Panc1 (cell line): ENCODE data around the gene WWOX. TPM values are rescaled to one million over a fixed set of nuclear protein-coding genes. Genes with fewer than 3 reads are reported as not detected.

Experiments
- ATAC-seq: fragments of 200-7000 bp; cut with Tn5 transposase; 2 replicates; pipeline ENCODE4 v1.9.1; 2020; ENCODE audit warnings: mild to moderate bottlenecking, moderate library complexity
- BruUV-seq: library from RNA; stranded (reverse); fragments of 400-500 nt; replicated peaks from 2 replicates; lab custom pipeline; 2021; lab: Mats Ljungman, UMichigan
- CTCF ChIA-PET: fragments of 300-600 bp; sonication (Branson Sonifier 250); formaldehyde crosslinking; loops from one replicate; lab custom pipeline; 2022; ENCODE audit warnings: antibody characterized with exemption; lab: Charles Lee
- POLR2A ChIA-PET: fragments of 300-600 bp; sonication (Branson Sonifier 250); formaldehyde crosslinking; loops from one replicate; lab custom pipeline; 2022; ENCODE audit warnings: antibody characterized with exemption; lab: Charles Lee
- DNase-seq: peaks from one replicate; pipeline ENCODE4 v3.0.0-alpha.2; 2010; ENCODE audit warnings: low read depth, low spot score
- H3K27ac ChIP-seq: 2 replicates; pipeline ENCODE4 v1.5.1; 2011; ENCODE audit warnings: mild to moderate bottlenecking, low read length, inconsistent platforms
- H3K27me3 ChIP-seq: fragments of 200-500 bp; sonication (Bioruptor generic); 2 replicates; pipeline ENCODE4 v1.6.0; 2014; ENCODE audit warnings: low read length, inconsistent platforms; ENCODE audit not compliant: control insufficient read depth, insufficient read depth
- H3K36me3 ChIP-seq: fragments of 200-500 bp; sonication (Bioruptor generic); 2 replicates; pipeline ENCODE4 v1.5.1; 2014; ENCODE audit warnings: inconsistent platforms, mild to moderate bottlenecking, low read length, moderate library complexity; ENCODE audit not compliant: control insufficient read depth, insufficient read depth
- H3K4me1 ChIP-seq: 2 replicates; pipeline ENCODE4 v1.5.1; 2011; ENCODE audit warnings: inconsistent platforms, mild to moderate bottlenecking, low read length, moderate library complexity; ENCODE audit not compliant: control insufficient read depth, insufficient read depth
- H3K4me3 ChIP-seq, 2 experiments: 2 replicates each; pipeline ENCODE4 v1.5.1; 2011 to 2012; ENCODE audit warnings: low read depth in 2 of 2, low read length in 2 of 2, mild to moderate bottlenecking in 2 of 2, inconsistent platforms in 1 of 2, moderate library complexity in 1 of 2
- H3K9me3 ChIP-seq: fragments of 200-500 bp; sonication (Bioruptor generic); 2 replicates; pipeline ENCODE4 v1.5.1; 2014; ENCODE audit warnings: low read depth, mild to moderate bottlenecking, inconsistent platforms, low read length, moderate library complexity; ENCODE audit not compliant: control insufficient read depth, insufficient read depth
- CTCF ChIP-seq: fragments of 450-650 bp; IDR thresholded peaks from 2 replicates; pipeline ENCODE4 v1.5.1; 2017; ENCODE audit warnings: mild to moderate bottlenecking
- POLR2AphosphoS5 ChIP-seq: IDR thresholded peaks from 2 replicates; pipeline ENCODE4 v1.6.1; 2012; ENCODE audit warnings: mild to moderate bottlenecking, low read depth, low read length, moderate library complexity
- SIN3A ChIP-seq: IDR thresholded peaks from 2 replicates; pipeline ENCODE4 v1.6.1; 2012; ENCODE audit warnings: low read depth, mild to moderate bottlenecking, low read length, moderate library complexity, borderline replicate concordance; ENCODE audit not compliant: insufficient read depth
- TCF7L2 ChIP-seq: IDR thresholded peaks from 2 replicates; pipeline ENCODE4 v1.6.1; 2011; ENCODE audit warnings: mild to moderate bottlenecking, low read depth, low read length, inconsistent platforms
- in situ Hi-C: cut with HindIII; loops from 2 replicates; pipeline ENCODE4 v1.10.0; 2016; ENCODE audit warnings: low sequenced_read_pairs, low pct_unique_long_range_greater_than_20kb
- intact Hi-C: fragments of 100-400 bp; cut with micrococcal nuclease; formaldehyde crosslinking; loops from one replicate; pipeline ENCODE4 v1.10.0; 2022; ENCODE audit not compliant: unreplicated experiment
- total RNA-seq: library from RNA; stranded (reverse); gene quantifications from one replicate; pipeline ENCODE4 v1.2.1, GENCODE V29; 2021; ENCODE audit not compliant: unreplicated experiment
- TF ChIP-seq, protein P1 (sequence below), 2 experiments: IDR thresholded peaks; 2 replicates each; pipeline ENCODE4 v1.6.1; 2011 to 2012; ENCODE audit warnings: low read depth in 2 of 2, control low read depth in 1 of 2, low read length in 1 of 2, mild to moderate bottlenecking in 1 of 2, moderate library complexity in 1 of 2; ENCODE audit not compliant: insufficient read depth in 1 of 2

WWOX gene
- total RNA-seq, 1 experiment from 2014 or later = 12.5 TPM

- DNase-seq (no peak), ATAC-seq (no peak)
- no TSS peak for BruUV-seq
- Histone ChIP-seq H3K4me3 (no peak overlapping the region), H3K27me3 (no peaks in the 10 kb centered on the region), H3K36me3 (no peaks in the 10 kb centered on the region), H3K9me3 (no peaks in the 10 kb centered on the region), H3K27ac (no peak overlapping the region), H3K4me1 (no peaks in the 10 kb centered on the region)
- in situ Hi-C loops = no loop called here
- CTCF ChIA-PET = no interaction called here
- TF ChIP-seq TCF7L2 (no peak), CTCF (no peak), POLR2AphosphoS5 (no peak), SIN3A (no peak)
- TF ChIP-seq, protein P1, sequence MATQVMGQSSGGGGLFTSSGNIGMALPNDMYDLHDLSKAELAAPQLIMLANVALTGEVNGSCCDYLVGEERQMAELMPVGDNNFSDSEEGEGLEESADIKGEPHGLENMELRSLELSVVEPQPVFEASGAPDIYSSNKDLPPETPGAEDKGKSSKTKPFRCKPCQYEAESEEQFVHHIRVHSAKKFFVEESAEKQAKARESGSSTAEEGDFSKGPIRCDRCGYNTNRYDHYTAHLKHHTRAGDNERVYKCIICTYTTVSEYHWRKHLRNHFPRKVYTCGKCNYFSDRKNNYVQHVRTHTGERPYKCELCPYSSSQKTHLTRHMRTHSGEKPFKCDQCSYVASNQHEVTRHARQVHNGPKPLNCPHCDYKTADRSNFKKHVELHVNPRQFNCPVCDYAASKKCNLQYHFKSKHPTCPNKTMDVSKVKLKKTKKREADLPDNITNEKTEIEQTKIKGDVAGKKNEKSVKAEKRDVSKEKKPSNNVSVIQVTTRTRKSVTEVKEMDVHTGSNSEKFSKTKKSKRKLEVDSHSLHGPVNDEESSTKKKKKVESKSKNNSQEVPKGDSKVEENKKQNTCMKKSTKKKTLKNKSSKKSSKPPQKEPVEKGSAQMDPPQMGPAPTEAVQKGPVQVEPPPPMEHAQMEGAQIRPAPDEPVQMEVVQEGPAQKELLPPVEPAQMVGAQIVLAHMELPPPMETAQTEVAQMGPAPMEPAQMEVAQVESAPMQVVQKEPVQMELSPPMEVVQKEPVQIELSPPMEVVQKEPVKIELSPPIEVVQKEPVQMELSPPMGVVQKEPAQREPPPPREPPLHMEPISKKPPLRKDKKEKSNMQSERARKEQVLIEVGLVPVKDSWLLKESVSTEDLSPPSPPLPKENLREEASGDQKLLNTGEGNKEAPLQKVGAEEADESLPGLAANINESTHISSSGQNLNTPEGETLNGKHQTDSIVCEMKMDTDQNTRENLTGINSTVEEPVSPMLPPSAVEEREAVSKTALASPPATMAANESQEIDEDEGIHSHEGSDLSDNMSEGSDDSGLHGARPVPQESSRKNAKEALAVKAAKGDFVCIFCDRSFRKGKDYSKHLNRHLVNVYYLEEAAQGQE (IDR thresholded peaks at IDR 0.05; ENCODE audit: insufficient read depth in 1 of 2, low read depth in 2 of 2, low read length in 1 of 2) = no peak
- intact Hi-C loops = no loop called here
- POLR2A ChIA-PET = no interaction called here
These were observed 806.7 kb downstream of the WWOX start for GRCh38 chr16:78906135-78906534.

- Histone ChIP-seq H3K4me1 (no peaks in the 10 kb centered on the region), H3K9me3 (no peaks in the 10 kb centered on the region), H3K4me3 (no peak overlapping the region), H3K27ac (no peak overlapping the region), H3K36me3 (no peaks in the 10 kb centered on the region), H3K27me3 (no peaks in the 10 kb centered on the region)
- BruUV-seq = no TSS peak
- in situ Hi-C loops (no loop called here), intact Hi-C loops (no loop called here)
- POLR2A ChIA-PET = no interaction called here
- ATAC-seq (no peak), DNase-seq (no peak)
- CTCF ChIA-PET = no interaction called here
- TF ChIP-seq TCF7L2 (no peak), CTCF (no peak), SIN3A (no peak), POLR2AphosphoS5 (no peak)
- TF ChIP-seq, protein P1 (IDR thresholded peaks at IDR 0.05; ENCODE audit: insufficient read depth in 1 of 2, low read depth in 2 of 2, low read length in 1 of 2) = no peak
These were observed 809.8 kb downstream of the WWOX start for GRCh38 chr16:78909226-78909625.
